ENCODE results near the gene CFAP251. TPM values are rescaled to one million over a fixed set of nuclear protein-coding genes. Genes with fewer than 3 reads are reported as not detected.
A peak's percentile ranks its signal among the peaks of the same experiment; 100 is the strongest.
"Not testable (repeated sequence)": the region's sequence is repeated elsewhere in the genome, so short reads cannot be mapped to it uniquely, and the experiment has no call there.

The CFAP251 gene
- polyA plus RNA-seq, 2 of the 4 experiments (the other 2 are of a cell fraction): 0.94 to 1.4 TPM

- ATAC-seq; FAIRE-seq; H3K4me2 ChIP-seq; H3K4me3 ChIP-seq; DNase-seq (ENCODE audit: low read depth in 1 of 2, low spot score in 1 of 2); H3K9me3 ChIP-seq; H3K4me1 ChIP-seq; H3K27ac ChIP-seq; TF ChIP-seq FOSL2 (IDR thresholded peaks at IDR 0.05): not testable (repeated sequence)
- TF ChIP-seq FOSL2 (CRISPR knock-in tag; IDR thresholded peaks at IDR 0.05): peak; percentile 29; the same call in 1 of the 2 replicates
- CTCF ChIA-PET: interaction anchor here (0.6 to 3.2 kb wide), 4 partner anchors 46 to 544 kb away, joined by 3 to 26 read pairs (median 4); partner anchors contain the start of gene RHOF
- POLR2A ChIA-PET: interaction anchor here (0.7 kb wide), 1 partner anchor 85 kb away, joined by 3 read pairs; no protein-coding TSS in a partner anchor
- WGBS (ENCODE audit: missing lambda C conversion rate): 77% methylated on average over 11 of the region's 11 CpGs
Measured at GRCh38 chr12:121885129-121885528, 33.3 kb upstream of the CFAP251 start.

- TF ChIP-seq PHF8 (IDR thresholded peaks at IDR 0.05; ENCODE audit: borderline replicate concordance, low read depth) (peak; percentile 45; the same call in 1 of the 2 replicates), BHLHE40 (IDR thresholded peaks at IDR 0.05; ENCODE audit: low read depth, low read length) (no peak), FOSB (CRISPR knock-in tag; IDR thresholded peaks at IDR 0.05) (peak; percentile 22; the same call in 1 of the 2 replicates), HDAC2 (IDR thresholded peaks at IDR 0.05) (peak; percentile 98), CHD4 (IDR thresholded peaks at IDR 0.05; ENCODE audit: borderline replicate concordance) (peak; percentile 99), ATOH8 (CRISPR knock-in tag; IDR thresholded peaks at IDR 0.05; ENCODE audit: low read depth) (peak; percentile 88; the same call in 1 of the 2 replicates), KDM1A (IDR thresholded peaks at IDR 0.05; ENCODE audit: low read depth) (peak; percentile 100), RCOR1 (IDR thresholded peaks at IDR 0.05; ENCODE audit: low read depth, low read length) (peak; percentile 84; the same call in 1 of the 2 replicates), FOXS1 (CRISPR knock-in tag; IDR thresholded peaks at IDR 0.05) (no peak)
- POLR2A ChIA-PET: interaction anchor here (0.6 to 2.4 kb wide), 11 partner anchors 17 to 133 kb away, joined by 3 to 20 read pairs (median 5); partner anchors contain the start of gene BCL7A
- H3K4me2 ChIP-seq: peak overlapping the region; percentile 82
- H3K4me1 ChIP-seq: peaks cover 16% of the 10 kb centered on the region
- CTCF ChIA-PET: interaction anchor here (0.6 to 9.1 kb wide), 33 partner anchors 9 to 190 kb away, joined by 3 to 195 read pairs (median 4); partner anchors contain the start of gene RHOF
- FAIRE-seq: no peak
- H3K9me3 ChIP-seq: no peaks in the 10 kb centered on the region
- 24% methylated on average over 6 of the region's 6 CpGs for WGBS (ENCODE audit: missing lambda C conversion rate)
- DNase-seq (ENCODE audit: low read depth in 1 of 2, low spot score in 1 of 2): no peak
- no peak for ATAC-seq
- peak overlapping the region; percentile 86 to 92 for H3K27ac ChIP-seq
- peak overlapping the region; percentile 69 for H3K4me3 ChIP-seq
Measured at GRCh38 chr12:121888083-121888477, 30.3 kb upstream of the CFAP251 start.

- peak within 1 kb of the TSS; percentile 86 to 92 for H3K27ac ChIP-seq
- peaks cover 22% of the 10 kb centered on the region for H3K4me1 ChIP-seq
- ChIA-PET CTCF (interaction anchor here (0.6 to 9.1 kb wide), 34 partner anchors 9 to 121 kb away, joined by 3 to 195 read pairs (median 4); partner anchors contain the start of gene RHOF), POLR2A (interaction anchor here (0.6 to 2.4 kb wide), 11 partner anchors 17 to 133 kb away, joined by 3 to 20 read pairs (median 5); partner anchors contain the start of gene BCL7A)
- WGBS (ENCODE audit: missing lambda C conversion rate): under 1% methylated on average over 51 of the region's 67 CpGs
- peak within 1 kb of the TSS; percentile 69 for H3K4me3 ChIP-seq
- DNase-seq (ENCODE audit: low read depth in 1 of 2, low spot score in 1 of 2) (peak; percentile 97 to 99), ATAC-seq (peak; percentile 96 to 97), FAIRE-seq (peak; percentile 39)
- H3K9me3 ChIP-seq: no peaks in the 10 kb centered on the region
- H3K4me2 ChIP-seq: peak within 1 kb of the TSS; percentile 95
- TF ChIP-seq CHD4 (IDR thresholded peaks at IDR 0.05; ENCODE audit: borderline replicate concordance): no peak
- TF ChIP-seq RARB (CRISPR knock-in tag; IDR thresholded peaks at IDR 0.05): no peak
- 0 out of 2 replicates have a peak, but pooled peaks have one; percentile 23 for TF ChIP-seq NFE2L2 (conservative IDR thresholded peaks at IDR 0.05; ENCODE audit: low read length)
- no peak for TF ChIP-seq SREBF2 (IDR thresholded peaks at IDR 0.05)
- TF ChIP-seq BHLHE40 (IDR thresholded peaks at IDR 0.05; ENCODE audit: low read depth, low read length): peak; percentile 90
- peak; percentile 94 for TF ChIP-seq USF2 (IDR thresholded peaks at IDR 0.05)
- TF ChIP-seq CHD2 (IDR thresholded peaks at IDR 0.05; ENCODE audit: low read length, partially characterized antibody): peak; percentile 77
- no peak for TF ChIP-seq RFX5 (IDR thresholded peaks at IDR 0.05)
- peak; percentile 99 for TF ChIP-seq MYC (IDR thresholded peaks at IDR 0.05; ENCODE audit: borderline replicate concordance, low read length)
- TF ChIP-seq RNF2 (IDR thresholded peaks at IDR 0.05; ENCODE audit: borderline replicate concordance, low read depth): no peak
- TF ChIP-seq NR3C1 (IDR thresholded peaks at IDR 0.05): no peak
- no peak; the same call in none of the 2 replicates for TF ChIP-seq FOXS1 (CRISPR knock-in tag; IDR thresholded peaks at IDR 0.05)
- TF ChIP-seq TFCP2L1 (CRISPR knock-in tag; IDR thresholded peaks at IDR 0.05): 0 out of 2 replicates have a peak, but pooled peaks have one; percentile 12
- 0 out of 2 replicates have a peak, but pooled peaks have one; percentile 33 for TF ChIP-seq HMGXB4 (CRISPR knock-in tag; IDR thresholded peaks at IDR 0.05; ENCODE audit: borderline replicate concordance)
- no peak for TF ChIP-seq HOXA7 (CRISPR knock-in tag; IDR thresholded peaks at IDR 0.05)
- no peak; the same call in 1 of the 2 replicates for TF ChIP-seq EHF (CRISPR knock-in tag; IDR thresholded peaks at IDR 0.05)
- TF ChIP-seq ZC3H11A (IDR thresholded peaks at IDR 0.05): no peak
- no peak for TF ChIP-seq ZSCAN20 (CRISPR knock-in tag; IDR thresholded peaks at IDR 0.05)
- TF ChIP-seq CEBPB (IDR thresholded peaks at IDR 0.05): peak in 1 of 2 experiments; percentile 62; a peak in 2 of 4 replicates
- TF ChIP-seq GATA3 (IDR thresholded peaks at IDR 0.05; ENCODE audit: borderline replicate concordance): peak; percentile 40
- no peak for TF ChIP-seq TP53 (CRISPR knock-in tag; IDR thresholded peaks at IDR 0.05)
- TF ChIP-seq RCOR1 (IDR thresholded peaks at IDR 0.05; ENCODE audit: low read depth, low read length): no peak
- TF ChIP-seq FOSL2 (IDR thresholded peaks at IDR 0.05): peak; percentile 23; the same call in 1 of the 2 replicates
- TF ChIP-seq FOSL2 (CRISPR knock-in tag; IDR thresholded peaks at IDR 0.05): peak; percentile 93
Measured at GRCh38 chr12:121888478-121889273, 29.7 kb upstream of the CFAP251 start, which contains the start of gene PSMD9. Gene PSMD9 (plus strand): TSS chr12:121888790. CDS start chr12:121888857, 67 bp downstream.

Measured in A549 (cell line).